DOHH2 (cell line): Measurements from ENCODE around the gene UVSSA.

ENCODE experiments used
- H3F3A ChIP-seq: fragments of 200-600 bp; sonication (generic), shearing (Covaris generic); 2 replicates; pipeline ENCODE4 v1.6.0; 2016; ENCODE audit warnings: antibody characterized with exemption, mild to moderate bottlenecking; ENCODE audit not compliant: control insufficient read depth, insufficient read depth
- H3K27ac ChIP-seq: fragments of 200-600 bp; sonication (generic); 2 replicates; pipeline ENCODE4 v1.5.1; 2014; ENCODE audit warnings: low read depth, mild to moderate bottlenecking, low read length, moderate library complexity
- H3K27me3 ChIP-seq: fragments of 200-600 bp; sonication (generic); 2 replicates; pipeline ENCODE4 v1.6.1; 2014; ENCODE audit warnings: mild to moderate bottlenecking, low read length, mixed read lengths; ENCODE audit not compliant: control insufficient read depth
- H3K36me3 ChIP-seq: fragments of 200-600 bp; sonication (generic); 2 replicates; pipeline ENCODE4 v1.6.1; 2014; ENCODE audit warnings: mild to moderate bottlenecking, low read length, moderate library complexity, mixed read lengths; ENCODE audit not compliant: control insufficient read depth
- H3K4me1 ChIP-seq: fragments of 200-600 bp; sonication (generic); 2 replicates; pipeline ENCODE4 v1.6.1; 2014; ENCODE audit warnings: mild to moderate bottlenecking, low read length, mixed read lengths; ENCODE audit not compliant: control insufficient read depth
- H3K4me2 ChIP-seq: fragments of 200-600 bp; sonication (generic); 2 replicates; pipeline ENCODE4 v1.6.0; 2014; ENCODE audit warnings: mild to moderate bottlenecking, low read length, moderate library complexity
- H3K4me3 ChIP-seq: fragments of 200-600 bp; sonication (generic); 2 replicates; pipeline ENCODE4 v1.5.1; 2014; ENCODE audit warnings: mild to moderate bottlenecking, low read length, mixed read lengths
- H3K79me2 ChIP-seq: fragments of 200-600 bp; sonication (generic); 2 replicates; pipeline ENCODE4 v1.6.1; 2014; ENCODE audit warnings: mild to moderate bottlenecking, low read length, mixed read lengths; ENCODE audit not compliant: control insufficient read depth
- H3K9me2 ChIP-seq: fragments of 200-600 bp; sonication (generic); replicated peaks from 2 replicates; pipeline ENCODE4 v1.6.1; 2014; ENCODE audit warnings: mild to moderate bottlenecking, low read length, mixed read lengths; ENCODE audit not compliant: control insufficient read depth
- H3K9me3 ChIP-seq: fragments of 200-600 bp; sonication (generic); 2 replicates; pipeline ENCODE4 v1.6.1; 2014; ENCODE audit warnings: antibody characterized with exemption, low read length, mixed read lengths; ENCODE audit not compliant: control insufficient read depth, insufficient read depth
- H4K20me1 ChIP-seq: fragments of 200-600 bp; sonication (generic); 2 replicates; pipeline ENCODE4 v1.6.0; 2014; ENCODE audit warnings: low read depth, mild to moderate bottlenecking, antibody characterized with exemption, low read length, moderate library complexity; ENCODE audit not compliant: control insufficient read depth, insufficient read depth
- EZH2phosphoT487 ChIP-seq: fragments of 200-600 bp; sonication (generic); IDR thresholded peaks from 2 replicates; pipeline ENCODE4 v1.6.1; 2017; ENCODE audit warnings: borderline replicate concordance, mild to moderate bottlenecking, antibody characterized with exemption, low read length, moderate library complexity, mixed read lengths
- TF ChIP-seq, protein P1 (sequence below): fragments of 200-600 bp; sonication (generic); IDR thresholded peaks from one replicate; pipeline ENCODE4 v1.5.1; 2014; ENCODE audit warnings: antibody characterized with exemption, mild to moderate bottlenecking, low read depth, low read length; ENCODE audit not compliant: poor library complexity, severe bottlenecking

Gene UVSSA

DNA sequence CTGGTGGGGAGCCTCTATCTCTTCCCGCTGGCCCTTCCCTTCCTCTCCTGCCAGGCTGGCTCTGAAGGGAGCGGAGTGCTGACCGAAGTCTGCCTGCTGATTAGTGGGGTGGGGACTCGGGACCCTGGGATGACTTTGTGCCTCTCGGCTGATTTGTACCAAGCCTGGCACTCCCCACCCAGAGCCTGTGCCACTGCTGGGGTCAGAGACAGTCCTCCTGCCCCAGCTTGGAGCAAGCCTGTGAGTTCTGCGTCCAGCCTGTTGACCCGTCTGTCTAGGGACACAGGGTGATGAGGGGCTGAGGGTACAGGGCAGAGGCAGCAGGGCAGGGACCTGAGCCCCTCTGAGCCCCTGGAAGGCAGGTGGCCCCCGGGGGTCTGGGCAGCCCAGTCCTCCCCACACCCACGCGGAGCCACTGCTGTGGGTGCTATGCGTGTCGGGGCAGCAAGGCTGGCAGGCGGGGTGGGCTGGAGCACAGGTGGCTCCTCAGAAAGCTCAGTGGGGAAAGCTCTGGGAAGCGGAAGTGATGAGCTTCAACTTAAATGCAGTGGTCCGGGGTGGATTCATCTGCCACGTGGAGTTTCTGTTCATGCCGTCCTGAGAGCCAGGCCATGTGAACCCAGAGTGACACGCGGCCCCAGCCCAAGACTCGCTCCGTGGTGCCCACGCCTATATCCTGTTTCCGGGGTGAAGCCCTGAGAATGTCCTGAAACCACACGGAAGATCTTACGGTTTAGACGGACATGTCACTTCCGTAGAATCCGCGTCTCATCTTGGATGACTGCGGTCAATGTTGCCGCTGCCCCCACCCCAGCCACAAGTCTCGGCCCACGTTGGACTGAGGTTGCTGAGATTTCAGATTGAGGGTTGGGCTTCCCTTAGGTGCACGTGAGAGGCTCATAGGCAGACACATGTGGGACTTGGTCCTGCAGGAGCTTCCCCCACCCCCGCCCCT is 21.1 kb upstream of the UVSSA start:
- H4K20me1 ChIP-seq: no peaks in the 10 kb centered on the region
- H3K4me2 ChIP-seq: no peak overlapping the region
- H3K27ac ChIP-seq: no peak overlapping the region
- H3K79me2 ChIP-seq: peaks cover 2% of the 10 kb centered on the region; the same call in 1 of the 2 replicates
- H3K4me1 ChIP-seq: no peaks in the 10 kb centered on the region
- H3K36me3 ChIP-seq: peaks cover 58% of the 10 kb centered on the region
- TF ChIP-seq EZH2phosphoT487: no peak
- TF ChIP-seq, protein P1, sequence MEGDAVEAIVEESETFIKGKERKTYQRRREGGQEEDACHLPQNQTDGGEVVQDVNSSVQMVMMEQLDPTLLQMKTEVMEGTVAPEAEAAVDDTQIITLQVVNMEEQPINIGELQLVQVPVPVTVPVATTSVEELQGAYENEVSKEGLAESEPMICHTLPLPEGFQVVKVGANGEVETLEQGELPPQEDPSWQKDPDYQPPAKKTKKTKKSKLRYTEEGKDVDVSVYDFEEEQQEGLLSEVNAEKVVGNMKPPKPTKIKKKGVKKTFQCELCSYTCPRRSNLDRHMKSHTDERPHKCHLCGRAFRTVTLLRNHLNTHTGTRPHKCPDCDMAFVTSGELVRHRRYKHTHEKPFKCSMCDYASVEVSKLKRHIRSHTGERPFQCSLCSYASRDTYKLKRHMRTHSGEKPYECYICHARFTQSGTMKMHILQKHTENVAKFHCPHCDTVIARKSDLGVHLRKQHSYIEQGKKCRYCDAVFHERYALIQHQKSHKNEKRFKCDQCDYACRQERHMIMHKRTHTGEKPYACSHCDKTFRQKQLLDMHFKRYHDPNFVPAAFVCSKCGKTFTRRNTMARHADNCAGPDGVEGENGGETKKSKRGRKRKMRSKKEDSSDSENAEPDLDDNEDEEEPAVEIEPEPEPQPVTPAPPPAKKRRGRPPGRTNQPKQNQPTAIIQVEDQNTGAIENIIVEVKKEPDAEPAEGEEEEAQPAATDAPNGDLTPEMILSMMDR: no peak
- H3K4me3 ChIP-seq: no peak overlapping the region
- H3K9me3 ChIP-seq: no peaks in the 10 kb centered on the region
- no peaks in the 10 kb centered on the region for H3F3A ChIP-seq
- H3K27me3 ChIP-seq: no peaks in the 10 kb centered on the region
- H3K9me2 ChIP-seq: no peaks in the 10 kb centered on the region

DNA sequence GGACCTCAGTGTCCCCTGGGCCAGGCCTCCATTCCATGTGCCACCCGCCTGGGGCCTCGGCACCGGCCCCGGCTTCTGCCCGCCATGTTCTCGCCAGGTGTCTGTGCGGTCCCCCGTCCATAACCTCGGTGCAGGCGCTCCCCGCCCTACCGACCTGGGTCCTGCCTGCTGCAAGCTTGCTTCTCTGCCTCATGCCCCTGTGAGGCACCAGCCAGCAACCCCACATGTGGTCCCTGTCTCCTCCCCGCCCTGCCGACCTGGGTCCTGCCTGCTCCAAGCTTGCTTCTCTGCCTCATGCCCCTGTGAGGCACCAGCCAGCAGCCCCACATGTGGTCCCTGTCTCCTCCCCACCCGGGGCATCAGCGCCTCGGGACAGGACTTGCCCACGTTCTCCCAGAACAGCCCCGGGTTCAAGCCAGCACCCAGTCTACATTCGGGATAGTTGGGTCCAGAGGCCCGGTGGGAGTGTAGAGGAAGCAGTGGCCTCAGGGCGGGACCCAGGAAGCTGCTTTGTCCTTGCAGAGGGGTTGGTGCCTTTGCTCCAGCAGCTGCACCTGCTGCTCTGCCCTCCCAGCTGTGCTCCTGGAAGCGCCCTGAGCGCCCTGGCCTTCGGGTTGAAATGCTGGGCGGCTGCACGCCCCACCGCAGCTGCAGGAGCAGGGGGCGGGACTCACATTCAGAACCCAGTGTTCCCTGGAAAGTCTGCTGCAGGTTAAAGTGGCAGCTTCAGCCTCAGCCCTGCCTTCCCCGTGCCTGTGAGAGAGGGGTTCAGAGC is 20.1 kb upstream of the UVSSA start:
- Histone ChIP-seq H4K20me1 (no peaks in the 10 kb centered on the region), H3K4me1 (no peaks in the 10 kb centered on the region), H3K27me3 (no peaks in the 10 kb centered on the region), H3K79me2 (peaks cover 4% of the 10 kb centered on the region; the same call in 1 of the 2 replicates), H3K27ac (no peak overlapping the region), H3K4me2 (no peak overlapping the region), H3K9me3 (no peaks in the 10 kb centered on the region), H3K36me3 (peaks cover 57% of the 10 kb centered on the region), H3K9me2 (no peaks in the 10 kb centered on the region), H3K4me3 (no peak overlapping the region), H3F3A (no peaks in the 10 kb centered on the region)
- TF ChIP-seq, protein P1: no peak
- no peak for TF ChIP-seq EZH2phosphoT487

DNA sequence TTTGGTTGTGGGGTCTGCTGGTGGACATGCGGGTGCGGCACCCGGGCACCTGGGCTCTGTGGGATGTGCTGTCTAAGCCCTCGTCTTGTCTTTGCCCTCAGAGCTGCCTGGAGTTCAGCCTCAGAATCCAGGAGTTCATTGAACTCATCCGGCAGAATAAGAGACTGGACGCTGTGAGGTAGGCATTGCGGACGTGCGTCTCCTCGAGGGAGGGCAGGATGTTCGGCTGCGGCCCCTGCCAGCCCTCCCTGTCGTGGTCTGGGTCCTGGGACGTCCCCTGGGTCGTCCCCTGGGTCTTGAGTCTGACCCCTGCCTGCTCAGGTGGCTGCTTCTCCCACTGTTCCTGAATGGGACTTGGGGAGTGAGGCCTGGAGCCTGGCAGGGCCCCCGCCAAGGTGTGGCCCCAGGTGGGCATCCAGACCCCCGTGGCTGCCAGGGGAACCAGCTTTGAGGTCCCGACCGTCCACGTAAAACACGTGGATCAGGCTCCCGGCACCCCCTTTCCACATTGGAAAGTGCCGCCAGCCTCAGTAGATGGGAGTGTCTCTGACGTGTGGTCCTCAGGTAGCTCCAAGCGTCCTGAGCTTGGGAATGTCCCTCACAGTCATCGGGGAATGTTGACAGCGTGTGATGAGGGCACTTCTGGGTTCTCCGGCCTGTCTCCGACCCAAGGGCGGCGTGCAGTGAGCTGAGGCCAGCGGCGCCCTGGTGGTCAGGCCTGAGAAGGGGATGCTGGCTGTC is 19.3 kb upstream of the UVSSA start:
- Histone ChIP-seq H4K20me1 (no peaks in the 10 kb centered on the region), H3K27me3 (no peaks in the 10 kb centered on the region), H3K9me3 (no peaks in the 10 kb centered on the region), H3K4me1 (no peaks in the 10 kb centered on the region), H3K79me2 (peaks cover 4% of the 10 kb centered on the region; the same call in 1 of the 2 replicates), H3K9me2 (no peaks in the 10 kb centered on the region), H3K4me2 (no peak overlapping the region), H3K36me3 (peaks cover 53% of the 10 kb centered on the region), H3K4me3 (no peak overlapping the region), H3K27ac (no peak overlapping the region), H3F3A (no peaks in the 10 kb centered on the region)
- TF ChIP-seq, protein P1: no peak
- TF ChIP-seq EZH2phosphoT487: no peak
